Activated B cell treated with CpG ODN at 0.5 μM for 24 hours (primary cell): ENCODE measurements around the gene APIP. TPM values are rescaled to one million over a fixed set of nuclear protein-coding genes. Genes with fewer than 3 reads are reported as not detected.

Experiments used
- ATAC-seq: fragments of 200-7000 bp; cut with Tn5 transposase; one replicate; pipeline ENCODE4 v1.10.0; 2021; ENCODE audit warnings: low read depth, mild to moderate bottlenecking, moderate library complexity
- CTCF ChIA-PET: fragments of 350-600 bp; sonication (Branson Sonifier 250); formaldehyde crosslinking; loops from one replicate; lab custom pipeline; 2021; ENCODE audit warnings: antibody characterized with exemption; lab: Charles Lee
- POLR2A ChIA-PET: fragments of 350-600 bp; sonication (Branson Sonifier 250); formaldehyde crosslinking; loops from one replicate; lab custom pipeline; 2021; ENCODE audit warnings: antibody characterized with exemption; lab: Charles Lee
- DNase-seq: peaks from one replicate; pipeline ENCODE4 v3.0.0; 2022
- H3K27ac Mint-ChIP-seq: one replicate; pipeline ENCODE4 v1.8.0; 2020; ENCODE audit warnings: mixed read lengths
- H3K27me3 Mint-ChIP-seq: one replicate; pipeline ENCODE4 v1.8.0; 2021; ENCODE audit warnings: mixed read lengths
- H3K36me3 Mint-ChIP-seq: one replicate; pipeline ENCODE4 v1.8.0; 2021; ENCODE audit warnings: low read depth, mixed read lengths
- H3K4me1 Mint-ChIP-seq: one replicate; pipeline ENCODE4 v1.8.0; 2021; ENCODE audit warnings: mixed read lengths
- H3K4me3 Mint-ChIP-seq: one replicate; pipeline ENCODE4 v1.8.0; 2020; ENCODE audit warnings: mild to moderate bottlenecking, mixed read lengths
- H3K9me3 Mint-ChIP-seq: one replicate; pipeline ENCODE4 v1.8.0; 2020; ENCODE audit warnings: mixed read lengths
- CTCF ChIP-seq: fragments of 200-600 bp; IDR thresholded peaks from one replicate; pipeline ENCODE4 v1.8.0; 2022; ENCODE audit warnings: antibody characterized with exemption, mild to moderate bottlenecking
- intact Hi-C: fragments of 100-400 bp; cut with micrococcal nuclease; formaldehyde crosslinking; loops from one replicate; pipeline ENCODE4 v1.15.1; 2024
- total RNA-seq: library from RNA; stranded (reverse); gene quantifications from 2 replicates; pipeline ENCODE4 v1.2.3, GENCODE V29; 2022

APIP gene
- total RNA-seq, 1 donor from 2014 or later: 18.7 TPM

DNA sequence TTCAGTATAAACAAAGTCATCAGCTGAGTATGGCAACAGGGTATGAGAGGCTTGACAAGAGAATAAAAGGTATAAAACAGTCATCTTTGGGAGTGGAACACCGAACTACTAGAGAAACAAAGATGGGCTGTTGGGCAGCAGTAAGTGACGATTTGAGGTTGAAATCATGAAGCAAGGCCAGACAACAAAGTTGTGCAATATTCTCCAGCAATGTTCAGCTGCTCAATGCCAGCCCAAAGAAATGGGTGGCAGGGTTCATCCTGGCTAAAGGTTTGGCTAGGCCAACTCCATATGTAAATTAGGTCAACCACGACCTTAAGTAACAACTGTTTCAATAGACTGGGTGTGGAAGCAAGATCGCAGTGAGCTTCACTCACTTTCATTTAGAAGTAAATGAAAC lies 6.2 kb downstream of the APIP start:
- intact Hi-C loops: no loop called here
- Mint-ChIP-seq H3K4me1 (peaks cover 4% of the 10 kb centered on the region), H3K4me3 (no peak overlapping the region), H3K27me3 (no peaks in the 10 kb centered on the region), H3K36me3 (peaks cover 12% of the 10 kb centered on the region), H3K9me3 (peaks cover under 1% of the 10 kb centered on the region), H3K27ac (no peak overlapping the region)
- ChIA-PET CTCF (no interaction called here), POLR2A (no interaction called here)
- no peak for TF ChIP-seq CTCF
- DNase-seq (no peak), ATAC-seq (no peak)

- peaks cover 17% of the 10 kb centered on the region for H3K36me3 Mint-ChIP-seq
- peaks cover 6% of the 10 kb centered on the region for H3K9me3 Mint-ChIP-seq
- no peak overlapping the region for H3K4me3 Mint-ChIP-seq
- ATAC-seq: no peak
- no peak overlapping the region for H3K27ac Mint-ChIP-seq
- no peak for TF ChIP-seq CTCF
- peaks cover 6% of the 10 kb centered on the region for H3K4me1 Mint-ChIP-seq
- CTCF ChIA-PET: no interaction called here
- intact Hi-C loops: no loop called here
- POLR2A ChIA-PET: no interaction called here
- no peaks in the 10 kb centered on the region for H3K27me3 Mint-ChIP-seq
- DNase-seq: no peak
Observed at GRCh38 chr11:34909415-34909814, 6.8 kb downstream of the APIP start.

DNA sequence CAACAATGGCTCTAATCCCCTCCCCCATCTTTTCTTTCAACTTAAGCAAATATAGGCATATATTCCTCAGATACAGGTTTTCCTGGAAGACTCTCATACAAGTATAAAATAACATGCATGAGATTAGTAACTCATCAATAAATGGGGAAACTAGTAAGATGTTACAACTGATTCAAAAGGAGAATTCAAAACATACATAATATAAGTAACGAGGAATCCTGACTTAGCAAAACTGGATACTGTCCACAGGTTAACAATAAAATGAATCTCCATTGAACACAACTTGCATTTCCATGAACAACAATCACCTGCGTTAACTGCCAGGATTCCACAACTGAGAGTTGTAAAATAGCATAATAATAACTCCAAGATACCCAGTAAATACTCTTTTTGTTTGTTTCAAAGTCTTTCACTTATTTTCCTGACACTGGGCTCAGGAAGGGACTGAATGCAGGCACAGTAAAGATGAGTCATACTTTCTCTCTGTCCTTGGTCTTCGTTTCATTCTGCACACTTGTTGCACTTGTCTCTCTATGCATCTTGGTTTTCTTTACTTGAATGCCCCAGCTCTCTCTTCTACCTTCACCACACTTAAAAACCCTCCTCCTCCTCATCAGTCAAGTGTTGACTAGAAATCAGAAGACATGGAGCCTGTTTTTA lies 8.1 kb downstream of the APIP start:
- TF ChIP-seq CTCF: no peak
- intact Hi-C loops: no loop called here
- Mint-ChIP-seq H3K4me3 (no peak overlapping the region), H3K27ac (no peak overlapping the region), H3K9me3 (peaks cover 13% of the 10 kb centered on the region), H3K4me1 (peaks cover 4% of the 10 kb centered on the region), H3K36me3 (peaks cover 21% of the 10 kb centered on the region), H3K27me3 (no peaks in the 10 kb centered on the region)
- ChIA-PET CTCF (no interaction called here), POLR2A (no interaction called here)
- ATAC-seq: no peak
- DNase-seq: no peak

GRCh38 chr11:34905666-34906065 lies 10.5 kb downstream of the APIP start:
- POLR2A ChIA-PET: no interaction called here
- no peaks in the 10 kb centered on the region for H3K27me3 Mint-ChIP-seq
- H3K36me3 Mint-ChIP-seq: peaks cover 21% of the 10 kb centered on the region
- H3K4me3 Mint-ChIP-seq: no peak overlapping the region
- peaks cover 4% of the 10 kb centered on the region for H3K4me1 Mint-ChIP-seq
- TF ChIP-seq CTCF: no peak
- no peak for ATAC-seq
- CTCF ChIA-PET: no interaction called here
- no peak for DNase-seq
- intact Hi-C loops: no loop called here
- H3K27ac Mint-ChIP-seq: no peak overlapping the region
- peaks cover 17% of the 10 kb centered on the region for H3K9me3 Mint-ChIP-seq

GRCh38 chr11:34904421-34904955 lies 11.7 kb downstream of the APIP start:
- peaks cover 26% of the 10 kb centered on the region for H3K36me3 Mint-ChIP-seq
- peaks cover 4% of the 10 kb centered on the region for H3K4me1 Mint-ChIP-seq
- no peak for ATAC-seq
- no peak overlapping the region for H3K4me3 Mint-ChIP-seq
- TF ChIP-seq CTCF: no peak
- no peak for DNase-seq
- ChIA-PET CTCF (no interaction called here), POLR2A (no interaction called here)
- H3K27me3 Mint-ChIP-seq: no peaks in the 10 kb centered on the region
- no peak overlapping the region for H3K27ac Mint-ChIP-seq
- intact Hi-C loops: no loop called here
- peaks cover 23% of the 10 kb centered on the region for H3K9me3 Mint-ChIP-seq
